T47D (cell line): ENCODE data around the gene RBPJ.
A peak's percentile ranks its signal among the peaks of the same experiment; 100 is the strongest.

Experiments
- DNase-seq, 2 experiments: peaks; one replicate each; pipeline versions ENCODE4 v3.0.0 to v3.0.0-alpha.2; 2011 to 2012; ENCODE audit warnings: low read depth in 1 of 2, low spot score in 1 of 2
- JUND ChIP-seq: IDR thresholded peaks from 2 replicates; pipeline ENCODE4 v1.6.1; 2012; ENCODE audit warnings: low read depth
- in situ Hi-C: cut with HindIII; loops from 2 replicates; pipeline ENCODE4 v1.10.0; 2016; ENCODE audit warnings: low sequenced_read_pairs, low pct_unique_long_range_greater_than_20kb

RBPJ gene

DNA sequence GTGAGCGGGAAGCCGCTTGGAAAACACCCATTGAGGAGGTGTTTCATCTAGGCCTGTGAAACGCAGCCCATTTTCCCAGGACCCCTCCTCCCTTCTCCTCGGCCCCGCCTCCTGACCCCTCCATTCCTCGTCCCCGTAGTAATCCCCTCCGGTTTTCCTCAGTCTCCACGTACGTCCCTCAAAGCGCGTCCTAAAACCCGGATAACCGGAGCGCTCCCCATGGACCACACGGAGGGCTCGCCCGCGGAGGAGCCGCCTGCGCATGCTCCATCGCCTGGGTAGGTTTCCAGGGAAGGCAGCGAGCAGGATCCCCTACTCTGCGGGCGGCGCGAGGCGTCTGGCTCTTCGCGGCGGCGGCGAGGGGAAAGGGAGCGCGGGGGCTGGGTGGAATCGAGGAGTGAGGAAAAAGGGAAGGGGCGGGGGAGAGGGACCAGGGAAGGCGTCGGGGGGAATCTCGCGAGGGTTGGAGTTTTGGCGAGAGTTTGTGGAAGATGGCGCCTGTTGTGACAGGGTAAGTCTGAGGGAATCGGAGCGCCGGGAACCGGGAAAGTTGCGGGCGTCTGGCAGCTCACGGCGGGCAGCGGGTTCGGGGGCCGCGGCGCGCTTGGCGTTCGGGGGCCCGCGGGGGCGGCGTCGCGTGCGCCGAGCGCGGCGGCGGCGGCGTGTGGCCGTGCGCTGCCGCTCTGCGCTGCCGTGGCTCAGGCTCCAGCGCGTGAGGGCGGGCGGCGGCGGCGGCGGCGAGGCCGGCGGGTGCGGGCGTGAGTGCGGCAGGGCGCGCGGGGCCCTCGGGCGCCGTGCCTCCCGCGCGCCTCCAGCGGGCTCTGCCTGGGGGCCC, at the start of gene RBPJ:
Gene RBPJ, plus strand, starts transcription at position 477 of the 835 bp plus-strand sequence. Its CDS starts 15 bp downstream, at position 492.
- in situ Hi-C loops = no loop called here
- peak; percentile 86 to 96 for DNase-seq
- peak; percentile 70 for TF ChIP-seq JUND

DNA sequence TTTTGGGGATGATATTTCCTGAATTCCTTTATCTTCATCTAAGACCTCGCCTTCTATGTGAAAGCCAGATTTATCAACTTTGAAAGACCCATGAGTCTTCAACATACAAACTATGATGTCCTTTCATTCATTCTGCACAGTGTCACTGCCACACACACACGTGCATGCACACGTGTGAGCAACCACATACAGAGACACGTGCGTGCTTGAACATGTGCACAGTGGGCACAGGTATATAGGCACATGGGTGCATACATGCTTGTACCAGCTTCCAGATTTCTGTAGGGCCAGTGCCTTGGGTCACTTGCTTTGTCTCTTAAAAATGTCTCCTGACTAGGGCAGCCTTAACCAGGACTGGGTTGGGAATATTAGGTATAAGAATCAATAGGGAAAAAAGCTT, 49.1 kb upstream of the RBPJ start:
- no peak for DNase-seq
- TF ChIP-seq JUND = no peak
- in situ Hi-C loops = no loop called here

- TF ChIP-seq JUND = no peak
- in situ Hi-C loops = no loop called here
- DNase-seq = no peak
Observed at GRCh38 chr4:26272654-26273615, 47.9 kb upstream of the RBPJ start.

DNA sequence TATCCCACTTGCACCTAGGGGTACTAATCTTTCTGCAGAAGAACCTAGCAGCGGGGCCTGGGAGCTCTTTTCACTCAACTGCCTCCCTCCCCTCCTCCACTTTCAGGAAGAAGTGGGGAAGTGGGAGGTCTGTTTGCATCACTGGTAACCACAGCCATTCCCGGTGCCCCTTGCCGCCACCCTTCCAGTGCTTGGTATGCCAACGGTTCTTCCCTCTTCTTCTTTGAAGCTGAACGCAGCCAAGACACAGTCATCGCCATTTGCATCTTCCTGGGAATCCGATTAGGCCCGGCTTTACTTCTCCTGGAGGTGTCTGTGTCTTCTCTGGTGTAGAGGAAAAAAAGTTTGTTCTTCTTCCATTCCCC, 47.2 kb upstream of the RBPJ start:
- in situ Hi-C loops = no loop called here
- no peak for DNase-seq
- no peak for TF ChIP-seq JUND

DNA sequence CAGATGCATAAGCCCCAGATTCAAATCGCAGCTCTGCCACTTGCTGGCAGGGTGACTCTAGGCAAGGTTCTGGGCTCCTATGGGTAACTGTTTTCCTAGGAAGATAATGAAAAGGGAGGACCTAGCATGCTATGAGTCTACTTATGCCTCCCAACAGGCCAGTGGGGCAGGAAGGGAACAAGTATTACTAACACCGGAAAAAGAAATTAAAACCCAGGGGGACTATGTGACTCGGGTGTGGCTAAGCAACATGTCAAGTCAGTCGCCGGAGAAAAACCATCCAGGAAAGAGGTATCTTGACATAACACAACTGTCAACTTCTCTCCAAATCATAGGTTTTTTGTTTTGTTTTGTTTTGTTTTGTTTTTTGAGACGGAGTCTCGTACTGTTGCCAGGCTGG, 45.5 kb upstream of the RBPJ start:
- no peak for TF ChIP-seq JUND
- in situ Hi-C loops = no loop called here
- no peak for DNase-seq

GRCh38 chr4:26279446-26279845, 41.4 kb upstream of the RBPJ start:
- DNase-seq = no peak
- TF ChIP-seq JUND = no peak
- in situ Hi-C loops = no loop called here

DNA sequence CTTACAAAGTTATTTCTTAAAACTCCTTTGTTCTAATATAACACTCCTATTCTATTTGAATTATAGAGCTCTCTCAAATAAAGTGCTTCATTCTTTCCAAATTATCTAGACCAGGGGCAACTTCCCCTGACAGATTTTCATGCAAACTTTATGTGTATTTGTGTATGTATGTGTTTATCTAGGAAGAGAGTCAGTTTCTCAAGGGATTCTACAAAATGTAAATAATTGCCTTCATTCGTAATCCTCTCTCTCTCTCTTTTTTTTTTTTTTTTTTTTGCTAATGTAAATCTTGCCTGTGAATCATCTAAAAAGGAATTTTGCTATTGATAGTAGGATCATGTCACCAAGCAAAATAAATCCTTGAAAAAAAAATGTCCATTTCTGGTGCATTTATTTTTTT, 38.9 kb upstream of the RBPJ start:
- no peak for DNase-seq
- in situ Hi-C loops = no loop called here
- TF ChIP-seq JUND = no peak

GRCh38 chr4:26284536-26284935, 36.3 kb upstream of the RBPJ start:
- DNase-seq = no peak
- in situ Hi-C loops = no loop called here
- no peak for TF ChIP-seq JUND

DNA sequence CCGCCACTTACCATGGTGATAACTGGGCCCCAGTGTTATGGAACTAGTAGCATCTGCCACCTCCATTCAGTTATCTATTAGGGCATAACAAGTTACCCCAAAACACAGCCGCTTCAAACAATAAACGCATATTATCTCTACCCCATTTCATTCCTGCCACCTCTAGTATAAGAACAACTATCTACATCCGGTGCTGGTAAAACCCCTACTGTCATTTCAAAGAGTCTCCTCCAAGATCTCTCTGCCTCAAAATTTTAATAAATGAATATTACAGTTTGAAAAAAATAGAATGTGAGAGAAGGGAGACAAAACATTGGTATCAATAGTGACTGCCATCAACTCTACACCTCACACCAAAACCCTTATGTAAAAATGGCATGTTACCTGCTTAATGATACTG, 35.5 kb upstream of the RBPJ start:
- DNase-seq = no peak
- no peak for TF ChIP-seq JUND
- in situ Hi-C loops = no loop called here

GRCh38 chr4:26287756-26288155, 33.1 kb upstream of the RBPJ start:
- DNase-seq = no peak
- in situ Hi-C loops = no loop called here
- TF ChIP-seq JUND = no peak

DNA sequence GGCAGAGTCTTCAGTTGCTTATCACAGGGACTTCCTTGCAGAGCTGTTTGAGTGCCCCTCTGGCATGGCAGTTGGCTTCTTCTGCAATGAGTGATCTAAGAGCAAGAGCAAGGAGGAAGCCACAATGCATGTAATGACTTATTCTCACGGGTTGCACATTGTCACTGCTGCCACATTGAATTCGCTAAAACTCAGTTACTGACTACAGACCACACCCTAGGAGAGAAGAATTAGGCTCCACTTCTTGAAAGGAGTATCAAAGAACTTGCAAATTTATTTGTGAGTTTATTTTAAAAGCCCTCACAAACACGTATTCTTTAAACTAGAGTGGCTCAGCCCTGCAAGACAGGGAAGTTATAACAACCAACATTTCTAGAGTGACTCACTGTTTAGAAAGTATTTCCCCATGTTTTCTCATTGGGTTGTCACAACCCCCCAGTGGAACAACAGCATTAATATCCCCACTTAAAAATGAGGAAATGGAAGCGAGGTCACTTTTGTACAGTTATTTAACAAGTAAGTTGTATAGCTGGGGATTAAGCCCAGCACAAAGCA, 32.4 kb upstream of the RBPJ start:
- no peak for DNase-seq
- TF ChIP-seq JUND = no peak
- in situ Hi-C loops = no loop called here

- DNase-seq = no peak
- in situ Hi-C loops = no loop called here
- no peak for TF ChIP-seq JUND
Observed at GRCh38 chr4:26289401-26289800, 31.4 kb upstream of the RBPJ start.

DNA sequence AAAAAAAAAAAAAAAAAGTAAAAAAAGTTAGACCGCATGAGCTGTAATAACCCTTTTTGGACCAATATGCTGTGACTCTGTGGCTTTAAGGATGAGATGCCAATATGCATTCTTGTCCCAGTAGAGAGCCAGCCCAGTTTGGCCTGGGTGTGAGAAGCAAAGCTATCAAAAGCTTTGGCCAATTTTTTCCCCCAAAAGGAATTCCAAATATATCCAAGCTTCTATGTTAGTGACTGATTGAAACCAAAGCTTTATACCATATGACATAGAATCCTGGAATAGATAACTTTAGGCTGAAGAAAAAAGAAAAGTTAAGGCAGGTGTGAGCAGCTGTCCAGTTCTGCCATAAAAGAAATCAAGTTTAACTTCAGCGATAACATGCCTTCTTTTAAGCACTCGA, 30.5 kb upstream of the RBPJ start:
- no peak for DNase-seq
- in situ Hi-C loops = no loop called here
- TF ChIP-seq JUND = no peak
